Colonic mucosa (tissue), 4 donors: ENCODE results near the gene R3HDM2. TPM values are rescaled to one million over a fixed set of nuclear protein-coding genes. Genes with fewer than 3 reads are reported as not detected.
"Not testable (repeated sequence)": the region's sequence is repeated elsewhere in the genome, so short reads cannot be mapped to it uniquely, and the experiment has no call there.

Source experiments
- DNase-seq: peaks from one replicate; pipeline ENCODE4 v3.0.0-alpha.2; 2020
- H3K27ac ChIP-seq: fragments of 200-600 bp; one replicate; pipeline ENCODE4 v1.8.0; 2021
- H3K27me3 ChIP-seq: fragments of 200-600 bp; one replicate; pipeline ENCODE4 v1.8.0; 2021
- H3K36me3 ChIP-seq: fragments of 200-600 bp; one replicate; pipeline ENCODE4 v1.8.0; 2021
- H3K4me1 ChIP-seq: fragments of 200-600 bp; one replicate; pipeline ENCODE4 v1.8.0; 2021; ENCODE audit warnings: mild to moderate bottlenecking
- H3K4me3 ChIP-seq: fragments of 200-600 bp; one replicate; pipeline ENCODE4 v1.8.0; 2021
- H3K9ac ChIP-seq, 2 donors: one replicate each; pipeline ENCODE4 v1.7.0; 2013; ENCODE audit warnings: control low read depth in 2 of 2, low read depth in 2 of 2, low read length in 2 of 2
- H3K9me3 ChIP-seq: fragments of 200-600 bp; one replicate; pipeline ENCODE4 v1.8.0; 2021
- CTCF ChIP-seq: fragments of 200-600 bp; IDR thresholded peaks from one replicate; pipeline ENCODE4 v1.8.0; 2022; ENCODE audit warnings: antibody characterized with exemption, mild to moderate bottlenecking
- intact Hi-C: fragments of 100-400 bp; cut with DNase I; formaldehyde crosslinking; loops from one replicate; pipeline ENCODE4 v1.14.1; 2022
- total RNA-seq, 2 donors: library from RNA; stranded (reverse); fragmentation: NEBNext Ultra II Directional in 1 of 2; extraction: Animal tissue kit (Norgen Biotek cat#: 25700) in 1 of 2; gene quantifications; one replicate each; pipeline ENCODE4 v1.2.1, GENCODE V29; 2021
- donor health status: healthy.
- donor health status: DM: no; HTN: no; CAD: no.
- donor health status: DM: no; HTN: no; CAD: no.

The R3HDM2 gene
- total RNA-seq, 2 donors from 2014 or later: 41.0 to 60.4 TPM

- Histone ChIP-seq H3K36me3 (peaks cover 4% of the 10 kb centered on the region), H3K27ac (peak overlapping the region; percentile 22), H3K9ac (no peak overlapping the region), H3K27me3 (no peaks in the 10 kb centered on the region), H3K4me3 (no peak overlapping the region), H3K4me1 (peaks cover 4% of the 10 kb centered on the region), H3K9me3 (no peaks in the 10 kb centered on the region)
- DNase-seq: no peak
- no peak for TF ChIP-seq CTCF
- intact Hi-C loops: no loop called here
Observed at GRCh38 chr12:57309420-57309819, 121.4 kb downstream of the R3HDM2 start.

- no peaks in the 10 kb centered on the region for H3K9me3 ChIP-seq
- no peaks in the 10 kb centered on the region for H3K27me3 ChIP-seq
- H3K4me1 ChIP-seq: no peaks in the 10 kb centered on the region
- H3K4me3 ChIP-seq: no peak overlapping the region
- no peak for DNase-seq
- H3K27ac ChIP-seq: no peak overlapping the region
- H3K36me3 ChIP-seq: peaks cover 7% of the 10 kb centered on the region
- no peak for TF ChIP-seq CTCF
- intact Hi-C loops: no loop called here
- H3K9ac ChIP-seq: no peak overlapping the region
Observed at GRCh38 chr12:57300961-57301584, 129.8 kb downstream of the R3HDM2 start.

- H3K9ac ChIP-seq: no peak overlapping the region
- H3K4me3 ChIP-seq: no peak overlapping the region
- no peaks in the 10 kb centered on the region for H3K27me3 ChIP-seq
- H3K4me1 ChIP-seq: no peaks in the 10 kb centered on the region
- no peak for DNase-seq
- no peaks in the 10 kb centered on the region for H3K9me3 ChIP-seq
- peaks cover 7% of the 10 kb centered on the region for H3K36me3 ChIP-seq
- no peak overlapping the region for H3K27ac ChIP-seq
- intact Hi-C loops: no loop called here
- TF ChIP-seq CTCF: no peak
Observed at GRCh38 chr12:57299514-57300016, 131.3 kb downstream of the R3HDM2 start.

GRCh38 chr12:57296291-57296690 is 134.6 kb downstream of the R3HDM2 start:
- Histone ChIP-seq H3K36me3 (peaks cover 7% of the 10 kb centered on the region), H3K27me3 (no peaks in the 10 kb centered on the region), H3K27ac (no peak overlapping the region), H3K4me1 (no peaks in the 10 kb centered on the region), H3K9ac (no peak overlapping the region), H3K9me3 (no peaks in the 10 kb centered on the region), H3K4me3 (no peak overlapping the region)
- no peak for TF ChIP-seq CTCF
- intact Hi-C loops: no loop called here
- DNase-seq: no peak

GRCh38 chr12:57282073-57282472 is 148.8 kb downstream of the R3HDM2 start:
- intact Hi-C loops: not testable (repeated sequence)

GRCh38 chr12:57280211-57281062 is 150.4 kb downstream of the R3HDM2 start:
- peak; percentile 79 for DNase-seq
- Histone ChIP-seq H3K9ac (peak overlapping the region in 1 of 2 donors; percentile 12), H3K4me3 (no peak overlapping the region), H3K36me3 (no peaks in the 10 kb centered on the region), H3K27me3 (no peaks in the 10 kb centered on the region), H3K4me1 (peaks cover 5% of the 10 kb centered on the region), H3K9me3 (no peaks in the 10 kb centered on the region), H3K27ac (peak overlapping the region; percentile 78)
- intact Hi-C loops: no loop called here
- no peak for TF ChIP-seq CTCF

More at GRCh38 chr12:57282073-57282472, 148.8 kb downstream of the R3HDM2 start:
- not testable (repeated sequence) for H3K4me3 ChIP-seq, H3K9me3 ChIP-seq, H3K9ac ChIP-seq, H3K36me3 ChIP-seq, H3K27ac ChIP-seq, H3K4me1 ChIP-seq, DNase-seq, H3K27me3 ChIP-seq
